ENCODE results near the gene AP3B1. TPM values are rescaled to one million over a fixed set of nuclear protein-coding genes. Genes with fewer than 3 reads are reported as not detected.

The AP3B1 gene
- total and polyA plus RNA-seq, 4 donors, result 26.4 to 50.4 (median 33.3) TPM

DNA sequence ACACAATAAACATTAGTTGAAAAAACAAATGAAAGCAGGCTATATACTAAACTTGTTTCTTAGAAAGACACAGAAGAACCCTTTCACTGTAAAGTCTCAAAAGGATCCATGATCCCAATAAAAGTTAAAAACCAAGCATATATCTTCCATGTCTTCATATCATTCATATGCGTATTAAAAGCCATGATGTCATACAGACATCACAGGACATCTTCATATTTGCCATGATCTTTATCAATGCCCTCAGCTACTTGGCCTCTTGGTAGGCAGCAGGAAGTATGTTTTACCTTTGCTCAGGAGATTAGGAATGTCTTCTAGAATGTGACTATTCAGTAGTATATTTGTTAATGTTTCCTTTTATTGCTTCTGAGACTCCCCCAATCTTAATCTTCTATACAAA is 16.8 kb downstream of the AP3B1 start:
- Histone ChIP-seq H3K27ac (ENCODE audit: low read depth in 1 of 2, low read length in 1 of 2) (no peak overlapping the region), H3K4me3 (no peak overlapping the region), H3K4me1 (ENCODE audit: control insufficient read depth in 5 of 5, insufficient read depth in 5 of 5, low read length in 5 of 5) (peaks cover 0 to 7% (median 0%) of the 10 kb centered on the region in 5 donors), H3K36me3 (ENCODE audit: control insufficient read depth in 4 of 4, insufficient read depth in 4 of 4, low read length in 4 of 4) (peaks cover 0 to 3% (median 0%) of the 10 kb centered on the region in 4 donors), H3K9me3 (ENCODE audit: control insufficient read depth in 4 of 4, insufficient read depth in 3 of 4, low read length in 3 of 4) (no peaks in the 10 kb centered on the region), H3K9ac (ENCODE audit: insufficient read depth in 1 of 2, low read length in 2 of 2) (no peak overlapping the region), H3K27me3 (ENCODE audit: control insufficient read depth in 3 of 3, insufficient read depth in 3 of 3, low read length in 2 of 3) (no peaks in the 10 kb centered on the region)
- DNase-seq (no peak), ATAC-seq (ENCODE audit: insufficient read depth, low FRiP score) (no peak)
- TF ChIP-seq, protein P1, sequence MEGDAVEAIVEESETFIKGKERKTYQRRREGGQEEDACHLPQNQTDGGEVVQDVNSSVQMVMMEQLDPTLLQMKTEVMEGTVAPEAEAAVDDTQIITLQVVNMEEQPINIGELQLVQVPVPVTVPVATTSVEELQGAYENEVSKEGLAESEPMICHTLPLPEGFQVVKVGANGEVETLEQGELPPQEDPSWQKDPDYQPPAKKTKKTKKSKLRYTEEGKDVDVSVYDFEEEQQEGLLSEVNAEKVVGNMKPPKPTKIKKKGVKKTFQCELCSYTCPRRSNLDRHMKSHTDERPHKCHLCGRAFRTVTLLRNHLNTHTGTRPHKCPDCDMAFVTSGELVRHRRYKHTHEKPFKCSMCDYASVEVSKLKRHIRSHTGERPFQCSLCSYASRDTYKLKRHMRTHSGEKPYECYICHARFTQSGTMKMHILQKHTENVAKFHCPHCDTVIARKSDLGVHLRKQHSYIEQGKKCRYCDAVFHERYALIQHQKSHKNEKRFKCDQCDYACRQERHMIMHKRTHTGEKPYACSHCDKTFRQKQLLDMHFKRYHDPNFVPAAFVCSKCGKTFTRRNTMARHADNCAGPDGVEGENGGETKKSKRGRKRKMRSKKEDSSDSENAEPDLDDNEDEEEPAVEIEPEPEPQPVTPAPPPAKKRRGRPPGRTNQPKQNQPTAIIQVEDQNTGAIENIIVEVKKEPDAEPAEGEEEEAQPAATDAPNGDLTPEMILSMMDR (IDR thresholded peaks at IDR 0.05; ENCODE audit: control extremely low read depth, extremely low read depth), result no peak
- 98 to 99% methylated on average over 1 of the region's 1 CpG for WGBS, 2 donors

DNA sequence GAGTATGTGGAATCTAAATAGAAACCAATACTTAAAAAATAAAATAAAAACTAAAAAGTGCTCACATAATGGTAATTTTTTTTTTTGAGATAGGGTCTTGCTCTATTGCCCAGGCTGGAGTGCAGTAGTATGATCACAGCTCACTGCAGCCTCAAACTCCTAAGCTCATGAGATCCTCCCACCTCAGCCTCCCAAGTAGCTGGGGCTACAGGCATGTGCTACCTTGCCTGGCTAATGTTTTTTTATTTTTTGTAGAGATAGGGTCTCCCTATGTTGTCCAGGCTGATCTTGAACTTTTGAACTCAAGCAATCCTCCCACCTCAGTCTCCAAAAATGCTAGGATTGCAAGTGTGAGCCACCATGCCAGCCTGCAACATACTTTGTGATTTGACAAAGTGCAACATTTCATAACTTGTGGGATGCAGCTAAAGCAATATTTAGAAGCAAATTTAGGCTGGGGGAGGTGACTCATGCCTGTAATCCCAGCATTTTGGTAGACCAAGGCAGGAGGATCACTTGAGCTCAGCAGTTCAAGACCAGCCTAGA is 18.4 kb downstream of the AP3B1 start:
- peaks cover 0 to 7% (median 0%) of the 10 kb centered on the region in 5 donors for H3K4me1 ChIP-seq (ENCODE audit: control insufficient read depth in 5 of 5, insufficient read depth in 5 of 5, low read length in 5 of 5)
- H3K4me3 ChIP-seq, result no peak overlapping the region
- H3K9ac ChIP-seq (ENCODE audit: insufficient read depth in 1 of 2, low read length in 2 of 2), result no peak overlapping the region
- H3K27ac ChIP-seq (ENCODE audit: low read depth in 1 of 2, low read length in 1 of 2), result no peak overlapping the region
- DNase-seq, result no peak
- TF ChIP-seq, protein P1 (IDR thresholded peaks at IDR 0.05; ENCODE audit: control extremely low read depth, extremely low read depth), result no peak
- no peaks in the 10 kb centered on the region for H3K9me3 ChIP-seq (ENCODE audit: control insufficient read depth in 4 of 4, insufficient read depth in 3 of 4, low read length in 3 of 4)
- no peak for ATAC-seq (ENCODE audit: insufficient read depth, low FRiP score)
- no peaks in the 10 kb centered on the region for H3K27me3 ChIP-seq (ENCODE audit: control insufficient read depth in 3 of 3, insufficient read depth in 3 of 3, low read length in 2 of 3)
- peaks cover 0 to 3% (median 0%) of the 10 kb centered on the region in 4 donors for H3K36me3 ChIP-seq (ENCODE audit: control insufficient read depth in 4 of 4, insufficient read depth in 4 of 4, low read length in 4 of 4)

DNA sequence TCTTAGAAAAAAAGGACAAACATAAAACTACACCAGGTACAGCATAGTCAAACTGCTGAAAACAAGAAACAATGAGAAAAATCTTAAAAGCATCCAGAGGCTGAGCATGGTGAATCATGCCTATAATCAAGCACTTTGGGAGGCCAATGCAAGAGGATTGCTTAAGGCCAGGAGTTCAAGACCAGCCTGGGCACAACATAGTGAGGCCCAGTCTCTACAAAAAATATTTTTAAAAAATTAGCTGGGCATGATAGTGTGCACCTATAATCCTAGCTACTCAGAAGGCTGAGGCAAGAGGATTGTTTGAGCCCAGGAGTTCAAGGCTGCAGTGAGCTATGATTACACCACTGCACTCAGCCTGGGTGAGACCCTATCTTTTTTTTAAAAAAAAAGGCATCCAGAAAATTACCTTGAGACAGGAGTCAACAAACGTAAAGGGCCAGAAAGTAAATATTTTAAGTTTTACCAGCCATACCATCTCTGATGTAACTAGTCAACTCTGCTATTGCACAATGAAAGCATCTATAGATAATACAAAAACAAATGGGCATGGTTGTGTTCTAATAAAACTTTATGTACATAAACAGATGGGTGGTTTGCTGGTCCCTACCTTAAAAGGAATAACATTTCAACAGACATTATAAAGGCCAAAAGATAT is 19.8 kb downstream of the AP3B1 start:
- peaks cover 0 to 5% (median 0%) of the 10 kb centered on the region in 5 donors for H3K4me1 ChIP-seq (ENCODE audit: control insufficient read depth in 5 of 5, insufficient read depth in 5 of 5, low read length in 5 of 5)
- no peak for DNase-seq
- TF ChIP-seq, protein P1 (IDR thresholded peaks at IDR 0.05; ENCODE audit: control extremely low read depth, extremely low read depth), result no peak
- H3K27ac ChIP-seq (ENCODE audit: low read depth in 1 of 2, low read length in 1 of 2), result no peak overlapping the region
- WGBS, 2 donors, result 83 to 92% methylated on average over 1 of the region's 1 CpG
- no peak for ATAC-seq (ENCODE audit: insufficient read depth, low FRiP score)
- H3K9me3 ChIP-seq (ENCODE audit: control insufficient read depth in 4 of 4, insufficient read depth in 3 of 4, low read length in 3 of 4), result no peaks in the 10 kb centered on the region
- H3K36me3 ChIP-seq (ENCODE audit: control insufficient read depth in 4 of 4, insufficient read depth in 4 of 4, low read length in 4 of 4), result peaks cover 0 to 3% (median 0%) of the 10 kb centered on the region in 4 donors
- no peak overlapping the region for H3K4me3 ChIP-seq
- no peaks in the 10 kb centered on the region for H3K27me3 ChIP-seq (ENCODE audit: control insufficient read depth in 3 of 3, insufficient read depth in 3 of 3, low read length in 2 of 3)
- no peak overlapping the region for H3K9ac ChIP-seq (ENCODE audit: insufficient read depth in 1 of 2, low read length in 2 of 2)
